Pancreas (tissue), 10 donors: ENCODE results near the gene AURKAIP1. TPM values are rescaled to one million over a fixed set of nuclear protein-coding genes. Genes with fewer than 3 reads are reported as not detected.

Source experiments
- ATAC-seq, 4 donors: fragments of 200-7000 bp; cut with Tn5 transposase; one replicate each; pipeline versions ENCODE4 v1.8.0 to v1.9.1; 2020; ENCODE audit warnings: mild to moderate bottlenecking in 4 of 4, moderate library complexity in 4 of 4
- DNase-seq, 6 donors: peaks; one replicate each; pipeline ENCODE4 v3.0.0-alpha.2; 2020
- FAIRE-seq: peaks from 2 replicates; lab custom pipeline; 2012; peaks lifted over from hg19 to GRCh38; lab: Jason Lieb, UNC
- H3K27ac ChIP-seq, 4 donors: fragments of 200-600 bp; sonication (generic); 1 replicate in 3 of 4; 2 replicates in 1 of 4; pipeline versions ENCODE4 v1.5.0 to v1.8.0; 2020
- H3K27me3 ChIP-seq, 4 donors: fragments of 200-600 bp; one replicate each; pipeline ENCODE4 v1.8.0; 2021
- H3K36me3 ChIP-seq, 3 donors: fragments of 200-600 bp; sonication (generic) in 1 of 3; one replicate each; pipeline versions ENCODE4 v1.5.0 to v1.8.0; 2020 to 2021
- H3K4me1 ChIP-seq, 3 donors: fragments of 200-600 bp; one replicate each; pipeline ENCODE4 v1.8.0; 2021
- H3K4me3 ChIP-seq, 4 donors: fragments of 200-600 bp; sonication (generic) in 2 of 4; one replicate each; pipeline versions ENCODE4 v1.5.0 to v1.8.0; 2020 to 2021
- H3K9me3 ChIP-seq, 4 donors: fragments of 200-600 bp; one replicate each; pipeline ENCODE4 v1.8.0; 2021
- CTCF ChIP-seq, 4 donors: fragments of 200-600 bp; sonication (generic) in 3 of 4; IDR thresholded peaks; one replicate each; pipeline versions ENCODE4 v1.5.0 to v1.8.0; 2021; ENCODE audit warnings: antibody characterized with exemption in 4 of 4
- WGBS, 2 donors: extraction: QIAGEN DNeasy Blood & Tissue Kit; methylation state at CpG; one replicate each; pipeline ENCODE4 v1.1.7; 2013; 5-methylcytosine and 5-hydroxymethylcytosine counted together
- intact Hi-C, 3 donors: fragments of 100-400 bp; cut with DNase I; formaldehyde crosslinking; loops; one replicate each; pipeline versions ENCODE4 v1.11.1 to v1.14.2; 2022
- polyA plus RNA-seq, 2 donors: library from polyadenylated mRNA; stranded (reverse); fragments of 200-250 nt; gene quantifications; one replicate each; pipeline ENCODE4 v1.2.3, GENCODE V29; 2013
- total RNA-seq, 6 donors: library from RNA; stranded (reverse); fragmentation: NEBNext Ultra II Directional in 4 of 6; extraction: Animal tissue kit (Norgen Biotek cat#: 25700) in 4 of 6; gene quantifications; one replicate each; pipeline versions ENCODE4 v1.2.1 to v1.2.4, GENCODE V29; 2021 to 2023
- donor health status: healthy with polysubstance abuse.
- donor health status: DM: no; HTN: no; CAD: no; lungs with moderate emphysema.
- donor health status: DM: no; HTN: no; CAD: no.
- donor health status: control.
- donor health status: control.
- donor health status: Bipolar disorder and iron deficiency.
- donor health status: DM: yes; HTN: yes; CAD: no.
- donor health status: DM: no; HTN: no; CAD: no.
- donor health status: DM: no; HTN: no; CAD: no.
- donor health status: DM: yes; HTN: yes; CAD: no.

The AURKAIP1 gene
- total and polyA plus RNA-seq, 8 donors: 52.8 to 161 (median 64.9) TPM

GRCh38 chr1:1361233-1361981, 13.6 kb downstream of the AURKAIP1 start:
- WGBS, 2 donors: 69 to 74% methylated on average over 33 to 35 of the region's 35 CpGs
- DNase-seq: peak in 3 of 6 donors; percentile 12 to 53 (median 17)
- no peak overlapping the region for H3K27ac ChIP-seq
- no peak for ATAC-seq
- no peaks in the 10 kb centered on the region for H3K4me1 ChIP-seq
- no peak overlapping the region for H3K4me3 ChIP-seq
- TF ChIP-seq CTCF (IDR thresholded peaks at IDR 0.05): no peak
- intact Hi-C loops: no loop called here
- H3K9me3 ChIP-seq: no peaks in the 10 kb centered on the region
- no peak for FAIRE-seq
- H3K36me3 ChIP-seq: no peaks in the 10 kb centered on the region
- H3K27me3 ChIP-seq: no peaks in the 10 kb centered on the region

- DNase-seq: peak in 5 of 6 donors; percentile 25 to 55 (median 28)
- Histone ChIP-seq H3K4me3 (no peak overlapping the region), H3K4me1 (no peaks in the 10 kb centered on the region), H3K27me3 (no peaks in the 10 kb centered on the region), H3K27ac (no peak overlapping the region), H3K9me3 (no peaks in the 10 kb centered on the region), H3K36me3 (no peaks in the 10 kb centered on the region)
- intact Hi-C loops: no loop called here
- peak in 3 of 4 donors; percentile 39 to 46 (median 42) for ATAC-seq
- TF ChIP-seq CTCF (IDR thresholded peaks at IDR 0.05): no peak
- FAIRE-seq: no peak
- WGBS, 2 donors: 62 to 72% methylated on average over 20 of the region's 20 CpGs
Observed at GRCh38 chr1:1360506-1361169, 14.4 kb downstream of the AURKAIP1 start.

- Histone ChIP-seq H3K36me3 (no peaks in the 10 kb centered on the region), H3K27ac (no peak overlapping the region), H3K4me1 (no peaks in the 10 kb centered on the region), H3K4me3 (no peak overlapping the region), H3K27me3 (no peaks in the 10 kb centered on the region), H3K9me3 (no peaks in the 10 kb centered on the region)
- TF ChIP-seq CTCF (IDR thresholded peaks at IDR 0.05): no peak
- WGBS, 2 donors: 59 to 72% methylated on average over 21 to 28 of the region's 28 CpGs
- ATAC-seq (peak in 2 of 4 donors; percentile 12 to 27), DNase-seq (peak in 3 of 6 donors; percentile 29 to 61 (median 41)), FAIRE-seq (no peak)
- intact Hi-C loops: no loop called here
Observed at GRCh38 chr1:1359664-1360468, 15.1 kb downstream of the AURKAIP1 start.

- FAIRE-seq (no peak), DNase-seq (no peak), ATAC-seq (peak in 2 of 4 donors; percentile 20 to 36)
- no peak overlapping the region for H3K27ac ChIP-seq
- WGBS, 2 donors: 62 to 71% methylated on average over 6 of the region's 6 CpGs
- H3K36me3 ChIP-seq: no peaks in the 10 kb centered on the region
- no peaks in the 10 kb centered on the region for H3K27me3 ChIP-seq
- H3K4me3 ChIP-seq: no peak overlapping the region
- intact Hi-C loops: no loop called here
- TF ChIP-seq CTCF (IDR thresholded peaks at IDR 0.05): no peak
- H3K4me1 ChIP-seq: no peaks in the 10 kb centered on the region
- H3K9me3 ChIP-seq: no peaks in the 10 kb centered on the region
Observed at GRCh38 chr1:1359308-1359663, 15.7 kb downstream of the AURKAIP1 start.
